GM19035 (cell line): Measurements from ENCODE around the gene WASF3.
"Not testable (repeated sequence)": the region's sequence is repeated elsewhere in the genome, so short reads cannot be mapped to it uniquely, and the experiment has no call there.

ENCODE experiments used
- ATAC-seq: cut with Tn5 transposase; IDR thresholded peaks from one replicate; pipeline ENCODE4 v1.9.1; 2021; ENCODE audit not compliant: unreplicated experiment

WASF3 gene

GRCh38 chr13:26626271-26626670 is 68.8 kb downstream of the WASF3 start:
- no peak for ATAC-seq

GRCh38 chr13:26628706-26629105 is 71.2 kb downstream of the WASF3 start:
- ATAC-seq = no peak

DNA sequence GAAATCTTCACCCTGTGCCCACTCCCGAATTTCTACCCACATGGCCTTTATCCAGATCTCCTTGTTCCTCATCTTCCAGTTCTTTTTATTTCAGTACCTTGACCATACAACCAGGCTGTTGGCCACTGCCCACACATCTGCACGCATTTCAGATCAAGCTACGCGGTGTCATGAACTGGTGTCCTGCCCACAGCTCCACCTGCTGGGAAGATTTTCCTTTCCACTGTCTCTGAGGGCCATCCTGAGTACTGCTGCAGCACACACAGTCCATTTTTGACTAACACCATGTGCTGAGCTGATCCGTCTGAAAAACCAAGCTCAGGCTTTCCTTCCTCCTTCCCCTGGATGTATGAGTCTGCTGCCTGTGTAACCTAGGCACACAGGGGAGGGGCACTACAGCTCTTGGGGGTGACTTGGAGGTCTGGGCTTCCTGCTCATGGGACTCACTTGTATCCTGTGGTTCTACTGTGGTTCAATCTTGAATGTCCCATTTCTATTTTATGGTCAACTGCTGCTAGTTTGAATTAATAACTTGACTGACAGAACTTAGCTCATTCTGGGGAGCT is 71.9 kb downstream of the WASF3 start:
- no peak for ATAC-seq

- ATAC-seq = not testable (repeated sequence)
Observed at GRCh38 chr13:26635634-26636033, 78.2 kb downstream of the WASF3 start.

DNA sequence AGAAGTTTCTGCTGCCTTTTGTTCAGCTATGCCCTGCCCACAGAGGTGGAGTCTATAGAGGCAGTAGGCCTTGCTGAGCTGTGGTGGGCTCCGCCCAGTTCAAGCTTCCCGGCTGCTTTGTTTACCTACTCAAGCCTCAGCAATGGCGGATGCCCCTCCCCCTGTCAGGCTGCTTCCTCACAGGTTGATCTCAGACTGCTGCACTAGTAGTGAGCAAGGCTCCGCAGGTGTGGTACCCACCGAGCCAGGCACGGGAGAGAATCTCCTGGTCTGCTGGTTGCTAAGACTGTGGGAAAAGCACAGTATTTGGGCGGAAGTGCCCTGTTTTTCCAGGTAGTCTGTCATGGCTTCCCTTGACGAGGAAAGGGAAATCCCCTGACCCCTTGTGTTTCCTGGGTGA is 78.6 kb downstream of the WASF3 start:
- ATAC-seq = not testable (repeated sequence)

- no peak for ATAC-seq
Observed at GRCh38 chr13:26646603-26647002, 89.1 kb downstream of the WASF3 start.

GRCh38 chr13:26651234-26651633 is 93.8 kb downstream of the WASF3 start:
- no peak for ATAC-seq

GRCh38 chr13:26653310-26653709 is 95.8 kb downstream of the WASF3 start:
- no peak for ATAC-seq

GRCh38 chr13:26653842-26654241 is 96.4 kb downstream of the WASF3 start:
- ATAC-seq = no peak

DNA sequence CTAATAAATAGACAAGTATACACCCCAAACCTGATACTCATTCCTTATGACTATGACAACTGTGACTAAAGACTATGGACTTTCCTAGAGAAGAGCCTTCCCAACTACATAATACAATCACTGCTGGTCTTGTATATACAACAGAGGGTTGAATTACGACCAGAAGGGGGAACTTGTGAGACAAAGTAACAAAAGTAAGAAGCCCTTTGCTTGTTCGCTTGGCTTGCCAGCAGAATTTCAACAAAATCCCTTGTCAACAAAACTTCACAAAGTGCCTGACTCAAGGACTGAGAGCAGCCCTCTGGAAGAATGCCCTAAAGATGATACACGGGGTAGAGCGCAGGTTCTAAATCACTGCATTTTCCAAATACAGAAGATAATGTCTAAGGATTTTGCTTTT is 99.4 kb downstream of the WASF3 start:
- ATAC-seq = no peak

- no peak for ATAC-seq
Observed at GRCh38 chr13:26658448-26659385, 101.2 kb downstream of the WASF3 start.

DNA sequence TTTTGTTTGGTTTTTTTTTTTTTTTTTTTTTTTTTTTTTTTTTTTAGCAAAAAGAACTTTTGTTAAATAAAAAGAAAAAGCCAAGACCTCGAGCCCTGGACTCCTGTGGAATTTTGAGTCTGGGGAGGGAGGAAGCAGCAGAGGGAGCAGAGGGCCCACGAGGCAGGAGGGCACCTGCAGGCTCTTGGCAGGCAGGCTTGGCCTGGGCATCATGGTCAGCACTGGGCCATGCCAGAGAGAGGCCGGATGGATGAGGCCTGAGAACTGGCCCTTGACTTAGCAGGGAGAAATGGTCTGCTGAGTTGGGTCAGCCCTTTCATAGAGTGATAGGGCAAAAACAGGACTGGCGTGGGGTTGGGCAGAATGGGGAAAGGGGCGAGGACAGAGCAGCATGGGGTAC is 102.7 kb downstream of the WASF3 start:
- no peak for ATAC-seq

DNA sequence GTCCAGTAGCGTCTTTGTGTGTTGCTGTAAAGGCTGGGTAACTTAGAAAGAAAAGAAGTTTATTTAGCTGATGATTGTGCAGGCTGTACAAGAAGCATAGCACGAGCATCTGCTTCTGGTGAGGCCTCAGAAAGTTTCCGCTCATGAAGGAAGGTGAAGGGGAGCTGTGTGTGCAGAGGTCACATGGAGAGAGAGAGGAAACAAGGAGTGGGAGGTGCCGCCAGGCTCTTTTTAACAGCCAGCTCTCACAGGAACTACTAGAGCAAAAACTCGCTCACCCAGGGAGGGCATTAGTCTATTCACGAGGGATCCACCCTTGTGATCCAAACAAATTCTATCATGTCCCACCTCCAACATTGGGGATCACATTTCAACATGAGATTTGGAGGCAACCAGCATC is 103.3 kb downstream of the WASF3 start:
- no peak for ATAC-seq

DNA sequence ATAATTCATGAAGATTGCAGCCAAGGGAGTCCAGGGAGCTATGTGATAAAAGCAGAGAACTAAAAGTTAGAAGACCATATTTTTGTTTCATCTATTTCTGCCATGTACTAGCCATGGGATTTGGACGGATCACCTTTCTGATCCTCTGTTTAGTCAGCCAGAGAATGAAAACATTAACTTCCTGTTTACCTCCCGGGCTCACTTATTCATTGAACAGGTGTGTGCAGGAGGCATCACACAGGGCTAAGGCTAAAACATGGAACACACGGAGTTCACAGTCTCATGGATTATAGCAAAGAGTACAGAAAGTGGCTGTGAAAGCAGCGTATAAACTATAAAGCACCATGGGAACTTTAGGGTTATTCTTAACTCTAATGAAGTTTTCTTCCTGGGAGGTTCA is 106.3 kb downstream of the WASF3 start:
- ATAC-seq = no peak

GRCh38 chr13:26664286-26664685 is 106.8 kb downstream of the WASF3 start:
- ATAC-seq = no peak

DNA sequence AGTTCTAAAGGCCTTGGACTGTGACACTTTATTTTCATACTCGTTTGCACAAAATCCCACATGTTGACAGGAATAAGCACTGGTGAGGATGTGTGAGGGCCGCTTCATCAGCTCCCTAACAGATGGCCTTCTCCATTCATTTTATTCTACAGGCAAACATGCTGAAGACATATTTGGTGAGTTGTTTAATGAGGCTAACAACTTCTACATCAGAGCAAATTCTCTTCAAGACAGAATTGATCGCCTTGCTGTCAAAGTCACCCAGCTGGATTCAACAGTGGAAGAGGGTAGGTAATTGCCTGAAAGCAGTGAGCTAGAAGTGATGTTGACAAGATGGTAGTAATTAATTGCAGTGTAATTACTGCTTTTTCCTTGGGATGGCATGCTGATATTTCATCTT is 107.4 kb downstream of the WASF3 start:
- no peak for ATAC-seq

DNA sequence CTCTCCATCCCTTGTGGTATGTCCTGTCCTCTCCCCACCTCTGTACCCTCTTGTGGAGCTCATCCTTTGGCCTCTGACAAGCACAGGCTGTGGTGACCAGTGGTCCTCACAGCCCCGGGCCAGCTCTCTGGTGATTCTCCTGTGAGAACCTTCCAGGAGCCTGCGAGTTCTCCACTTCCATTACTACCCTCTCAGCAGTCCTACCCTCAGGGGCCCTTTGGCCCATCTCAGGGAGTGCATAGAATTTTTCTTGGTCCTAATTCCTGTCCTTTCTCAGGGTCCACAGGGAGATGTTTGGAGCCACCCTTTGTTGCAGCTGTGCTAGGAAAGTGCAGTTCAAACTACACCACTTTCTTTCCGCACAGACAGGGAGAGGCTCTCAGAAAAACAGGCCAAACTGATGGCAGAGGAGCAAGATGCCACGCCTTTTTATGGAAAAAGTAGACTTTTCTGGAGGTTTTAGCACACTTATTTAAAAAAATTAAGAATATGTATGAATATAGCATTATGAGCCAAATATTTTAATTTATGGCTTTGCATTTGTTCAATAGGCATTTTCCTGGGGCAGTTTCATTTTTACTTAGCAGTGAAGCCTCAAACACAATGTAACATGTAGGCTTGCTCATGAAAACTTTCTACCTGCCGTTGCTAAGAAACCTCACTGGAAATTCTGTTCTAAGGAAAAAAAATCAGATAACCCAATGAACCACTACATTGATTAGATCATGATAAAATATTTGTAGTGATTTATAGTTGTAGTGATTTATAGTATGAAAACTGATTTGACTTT is 111.1 kb downstream of the WASF3 start:
- ATAC-seq = no peak

GRCh38 chr13:26673890-26674289 is 116.4 kb downstream of the WASF3 start:
- no peak for ATAC-seq

DNA sequence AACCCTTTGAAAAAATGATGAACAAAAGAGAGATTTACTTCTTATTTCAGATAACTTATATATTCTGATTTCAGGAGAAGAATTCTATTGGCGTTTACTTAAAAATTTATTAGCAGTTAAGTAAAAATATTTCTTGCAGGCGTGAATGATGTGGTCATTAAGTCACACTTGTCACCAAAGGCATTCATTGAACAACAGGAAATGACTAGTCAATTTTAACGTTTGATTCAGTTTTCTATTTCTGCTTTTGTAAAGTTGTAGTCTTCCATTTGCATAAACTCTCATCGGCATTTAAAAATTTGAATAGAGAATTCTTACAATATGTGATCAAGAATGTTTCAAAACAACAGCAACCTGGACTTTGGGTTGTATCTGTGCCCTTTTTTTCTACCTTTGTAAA is 119.7 kb downstream of the WASF3 start:
- no peak for ATAC-seq

DNA sequence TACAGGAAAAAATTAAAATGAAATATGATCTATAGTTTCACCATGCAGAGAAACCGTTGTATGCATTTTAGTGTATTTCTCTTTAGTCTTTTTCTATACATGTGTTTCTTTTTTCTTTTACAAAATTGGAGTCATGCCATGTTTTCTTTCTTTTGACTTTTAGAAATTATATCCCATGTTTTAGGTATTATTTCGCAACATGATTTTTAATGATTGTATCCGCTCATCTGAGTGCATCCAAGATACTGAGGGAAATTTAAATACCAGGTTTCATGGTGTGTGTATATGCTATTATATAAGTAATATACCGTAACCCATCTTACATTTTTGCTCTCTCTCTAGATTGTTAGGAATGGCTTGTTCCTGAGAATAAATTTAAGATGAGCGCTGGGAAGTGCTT is 120.8 kb downstream of the WASF3 start:
- ATAC-seq = no peak

GRCh38 chr13:26678796-26679195 is 121.3 kb downstream of the WASF3 start:
- ATAC-seq = no peak
